Endothelial cell of umbilical vein (primary cell): Measurements from ENCODE around the gene TMEM220. TPM values are rescaled to one million over a fixed set of nuclear protein-coding genes. Genes with fewer than 3 reads are reported as not detected.

Source experiments
- BruUV-seq: library from RNA; stranded (reverse); fragments of 400-500 nt; replicated peaks from 2 replicates; lab custom pipeline; 2021; lab: Mats Ljungman, UMichigan
- CTCF ChIA-PET: fragments of 300-600, 350-600 bp; sonication (Branson Sonifier 250); formaldehyde crosslinking; loops from one replicate; lab custom pipeline; 2021; ENCODE audit warnings: antibody characterized with exemption, inconsistent platforms; lab: Charles Lee
- POLR2A ChIA-PET: fragments of 300-600, 350-600 bp; sonication (Branson Sonifier 250); formaldehyde crosslinking; loops from one replicate; lab custom pipeline; 2021; ENCODE audit warnings: antibody characterized with exemption, inconsistent platforms; lab: Charles Lee
- DNase-seq: peaks from one replicate; pipeline ENCODE4 v3.0.0-alpha.2; 2011; ENCODE audit warnings: low read depth, low spot score
- FAIRE-seq: peaks from 2 replicates; lab custom pipeline; 2011; peaks lifted over from hg19 to GRCh38; lab: Jason Lieb, UNC
- H2AFZ ChIP-seq: 2 replicates; pipeline ENCODE4 v1.6.0; 2012; ENCODE audit warnings: low read depth, low read length, control low read depth, inconsistent platforms
- H3K27ac ChIP-seq: 2 replicates; pipeline ENCODE4 v1.5.1; 2011; ENCODE audit warnings: low read depth, mild to moderate bottlenecking, control low read depth, low read length, moderate library complexity; ENCODE audit not compliant: insufficient read depth
- H3K27me3 ChIP-seq, 2 experiments: 2 replicates each; pipeline versions ENCODE4 v1.6.0 to v1.6.1; 2011; ENCODE audit warnings: low read length in 2 of 2, mixed read lengths in 1 of 2; ENCODE audit not compliant: control insufficient read depth in 2 of 2, insufficient read depth in 2 of 2
- H3K36me3 ChIP-seq, 2 experiments: 2 replicates in 1 of 2; 3 replicates in 1 of 2; pipeline ENCODE4 v1.5.1; 2011; ENCODE audit warnings: low read length in 2 of 2, mild to moderate bottlenecking in 1 of 2, moderate library complexity in 1 of 2; ENCODE audit not compliant: control insufficient read depth in 2 of 2, insufficient read depth in 2 of 2; ENCODE audit errors: extremely low read depth in 1 of 2
- H3K4me1 ChIP-seq: 3 replicates; pipeline ENCODE4 v1.5.1; 2011; ENCODE audit warnings: mild to moderate bottlenecking, low read length; ENCODE audit not compliant: control insufficient read depth, insufficient read depth; ENCODE audit errors: extremely low read depth
- H3K4me2 ChIP-seq: 2 replicates; pipeline ENCODE4 v1.6.1; 2011; ENCODE audit warnings: low read length, control low read depth, mixed read lengths; ENCODE audit not compliant: insufficient read depth
- H3K4me3 ChIP-seq, 3 experiments: fragments of 200-600 bp in 1 of 3; sonication (generic), shearing (Covaris generic) in 1 of 3; replicated peaks in 1 of 3; 2 replicates each; pipeline ENCODE4 v1.5.1; 2011 to 2016; ENCODE audit warnings: control low read depth in 3 of 3, low read length in 3 of 3, mild to moderate bottlenecking in 2 of 3, inconsistent platforms in 1 of 3, low read depth in 1 of 3, moderate library complexity in 1 of 3; ENCODE audit not compliant: insufficient read depth in 1 of 3
- H3K79me2 ChIP-seq: 2 replicates; pipeline ENCODE4 v1.6.0; 2012; ENCODE audit warnings: low read length, inconsistent platforms; ENCODE audit not compliant: control insufficient read depth, insufficient read depth
- H3K9ac ChIP-seq: replicated peaks from 2 replicates; pipeline ENCODE3; 2011; ENCODE audit warnings: low read length, control low read depth; ENCODE audit not compliant: insufficient read depth; ENCODE audit errors: extremely low read depth
- H3K9me1 ChIP-seq: replicated peaks from 3 replicates; pipeline ENCODE4 v1.6.0; 2011; ENCODE audit warnings: mild to moderate bottlenecking, low read length; ENCODE audit not compliant: control insufficient read depth, insufficient read depth; ENCODE audit errors: extremely low read depth
- H3K9me3 ChIP-seq: replicated peaks from 2 replicates; pipeline ENCODE4 v1.5.1; 2012; ENCODE audit warnings: low read length, inconsistent platforms; ENCODE audit not compliant: control insufficient read depth, insufficient read depth
- H4K20me1 ChIP-seq: replicated peaks from 2 replicates; pipeline ENCODE3; 2011; ENCODE audit warnings: mild to moderate bottlenecking, low read length; ENCODE audit not compliant: control insufficient read depth, insufficient read depth; ENCODE audit errors: extremely low read depth
- EZH2 ChIP-seq: IDR thresholded peaks from 2 replicates; pipeline ENCODE4 v1.6.1; 2012; ENCODE audit warnings: borderline replicate concordance, low read depth, mild to moderate bottlenecking, moderate library complexity, low read length, inconsistent platforms; ENCODE audit not compliant: severe bottlenecking
- FOS ChIP-seq: IDR thresholded peaks from 2 replicates; pipeline ENCODE4 v1.6.1; 2011; ENCODE audit warnings: mild to moderate bottlenecking, low read length, moderate library complexity, borderline replicate concordance; ENCODE audit not compliant: insufficient read depth
- GATA2 ChIP-seq: IDR thresholded peaks from 2 replicates; pipeline ENCODE4 v1.7.0; 2011; ENCODE audit warnings: low read depth, mild to moderate bottlenecking, moderate library complexity, mixed read lengths, low read length; ENCODE audit not compliant: insufficient read length, insufficient read depth
- JUN ChIP-seq: IDR thresholded peaks from 2 replicates; pipeline ENCODE4 v1.6.1; 2011; ENCODE audit warnings: borderline replicate concordance, low read depth; ENCODE audit not compliant: insufficient read length, insufficient read depth
- MYC ChIP-seq: IDR thresholded peaks from one replicate; pipeline ENCODE4 v1.6.1; 2011; ENCODE audit warnings: mild to moderate bottlenecking, low read depth, low read length
- POLR2A ChIP-seq: IDR thresholded peaks from 2 replicates; pipeline ENCODE4 v1.6.1; 2012; ENCODE audit warnings: low read depth, mild to moderate bottlenecking, control low read depth, low read length
- POLR2AphosphoS5 ChIP-seq: IDR thresholded peaks from 2 replicates; pipeline ENCODE4 v1.6.1; 2012; ENCODE audit warnings: low read depth, mild to moderate bottlenecking, control low read depth, low read length, moderate library complexity; ENCODE audit not compliant: insufficient read depth
- dilution Hi-C: fragments of 300-500 bp; cut with MboI; formaldehyde crosslinking; loops from one replicate; pipeline ENCODE4 v1.15.0; 2019; ENCODE audit warnings: low sequenced_read_pairs; ENCODE audit not compliant: extremely low pct_ligation_motif_present
- intact Hi-C: fragments of 100-400 bp; cut with micrococcal nuclease; formaldehyde crosslinking; loops from one replicate; pipeline ENCODE4 v1.10.0; 2022
- polyA plus RNA-seq, 4 experiments: library from polyadenylated mRNA; depleted of rRNA in 3 of 4; stranded (reverse) in 3 of 4; unstranded in 1 of 4; fragments of >200 nt; gene quantifications; 2 replicates each; pipeline versions ENCODE4 v1.2.1 to v1.2.3, GENCODE V29; 2011 to 2012; ENCODE audit warnings: missing spikeins in 1 of 4
- total RNA-seq: library from RNA; stranded (reverse); gene quantifications from 2 replicates; pipeline ENCODE4 v1.2.3, GENCODE V29; 2021
- TF ChIP-seq, protein P1 (sequence below), 2 donors: IDR thresholded peaks; 1 replicate in 1 of 2; 2 replicates in 1 of 2; pipeline ENCODE4 v1.5.1; 2011; ENCODE audit warnings: low read length in 2 of 2, mild to moderate bottlenecking in 2 of 2, moderate library complexity in 2 of 2, control low read depth in 1 of 2, inconsistent platforms in 1 of 2, low read depth in 1 of 2; ENCODE audit not compliant: insufficient read depth in 1 of 2; ENCODE audit errors: extremely low read depth in 1 of 2

TMEM220 gene
- total and polyA plus RNA-seq, 2 donors (not counting 3 experiments of a cell fraction or from before 2014, with no cell fraction given): 3.6 to 11.2 TPM

DNA sequence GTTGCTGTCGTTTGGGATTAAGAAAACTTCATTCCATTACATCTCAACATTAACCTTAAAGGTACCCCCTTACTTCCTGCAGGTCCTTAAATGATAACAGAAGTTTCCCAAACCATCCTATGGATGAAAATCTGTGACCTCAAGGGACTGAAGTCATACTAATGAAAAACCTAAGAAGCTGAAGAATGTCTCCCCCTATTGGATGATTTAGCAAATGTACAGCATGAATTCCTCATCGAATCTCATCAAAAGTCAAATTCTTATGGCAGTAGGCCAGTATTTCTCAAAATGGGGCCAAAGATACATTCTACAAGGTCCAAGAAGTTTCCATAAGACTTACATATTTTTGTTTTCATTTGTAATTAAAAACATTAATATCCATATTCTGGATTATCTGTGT is 46.0 kb downstream of the TMEM220 start:
- peaks cover 10 to 22% of the 10 kb centered on the region in 2 experiments for H3K36me3 ChIP-seq
- H3K27me3 ChIP-seq: no peaks in the 10 kb centered on the region
- dilution Hi-C loops (no loop called here), intact Hi-C loops (loop anchor here (1.0 kb wide), 1 partner anchor 38 kb away; no protein-coding TSS in a partner anchor)
- TF ChIP-seq, protein P1, sequence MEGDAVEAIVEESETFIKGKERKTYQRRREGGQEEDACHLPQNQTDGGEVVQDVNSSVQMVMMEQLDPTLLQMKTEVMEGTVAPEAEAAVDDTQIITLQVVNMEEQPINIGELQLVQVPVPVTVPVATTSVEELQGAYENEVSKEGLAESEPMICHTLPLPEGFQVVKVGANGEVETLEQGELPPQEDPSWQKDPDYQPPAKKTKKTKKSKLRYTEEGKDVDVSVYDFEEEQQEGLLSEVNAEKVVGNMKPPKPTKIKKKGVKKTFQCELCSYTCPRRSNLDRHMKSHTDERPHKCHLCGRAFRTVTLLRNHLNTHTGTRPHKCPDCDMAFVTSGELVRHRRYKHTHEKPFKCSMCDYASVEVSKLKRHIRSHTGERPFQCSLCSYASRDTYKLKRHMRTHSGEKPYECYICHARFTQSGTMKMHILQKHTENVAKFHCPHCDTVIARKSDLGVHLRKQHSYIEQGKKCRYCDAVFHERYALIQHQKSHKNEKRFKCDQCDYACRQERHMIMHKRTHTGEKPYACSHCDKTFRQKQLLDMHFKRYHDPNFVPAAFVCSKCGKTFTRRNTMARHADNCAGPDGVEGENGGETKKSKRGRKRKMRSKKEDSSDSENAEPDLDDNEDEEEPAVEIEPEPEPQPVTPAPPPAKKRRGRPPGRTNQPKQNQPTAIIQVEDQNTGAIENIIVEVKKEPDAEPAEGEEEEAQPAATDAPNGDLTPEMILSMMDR (IDR thresholded peaks at IDR 0.05; ENCODE audit: extremely low read depth in 1 of 2, insufficient read depth in 1 of 2, low read depth in 1 of 2, low read length in 2 of 2): peak; percentile 31 to 42
- TF ChIP-seq EZH2 (no peak), FOS (no peak), POLR2AphosphoS5 (no peak), JUN (no peak), GATA2 (no peak), POLR2A (no peak), MYC (no peak)
- no TSS peak for BruUV-seq
- DNase-seq: peak; percentile 25
- H3K9me3 ChIP-seq: no peaks in the 10 kb centered on the region
- no peak overlapping the region for H3K4me2 ChIP-seq
- H3K79me2 ChIP-seq: peaks cover 15% of the 10 kb centered on the region
- ChIA-PET CTCF (interaction anchor here (0.9 to 2.5 kb wide), 9 partner anchors 9 to 63 kb away, joined by 3 to 29 read pairs (median 6); partner anchors contain the start of genes ADPRM and SCO1), POLR2A (no interaction called here)
- H3K4me1 ChIP-seq: no peaks in the 10 kb centered on the region
- no peak overlapping the region for H2AFZ ChIP-seq
- no peak overlapping the region for H3K9ac ChIP-seq
- H3K4me3 ChIP-seq: no peak overlapping the region
- H3K9me1 ChIP-seq: no peaks in the 10 kb centered on the region
- FAIRE-seq: no peak
- H3K27ac ChIP-seq: no peak overlapping the region
- no peaks in the 10 kb centered on the region for H4K20me1 ChIP-seq
